T follicular helper cell (primary cell): ENCODE data around the gene SNRPB.
A peak's percentile ranks its signal among the peaks of the same experiment; 100 is the strongest.

Experiments
- DNase-seq: peaks from one replicate; pipeline ENCODE4 v3.0.0-alpha.2; 2020; ENCODE audit warnings: low read depth

SNRPB gene

DNA sequence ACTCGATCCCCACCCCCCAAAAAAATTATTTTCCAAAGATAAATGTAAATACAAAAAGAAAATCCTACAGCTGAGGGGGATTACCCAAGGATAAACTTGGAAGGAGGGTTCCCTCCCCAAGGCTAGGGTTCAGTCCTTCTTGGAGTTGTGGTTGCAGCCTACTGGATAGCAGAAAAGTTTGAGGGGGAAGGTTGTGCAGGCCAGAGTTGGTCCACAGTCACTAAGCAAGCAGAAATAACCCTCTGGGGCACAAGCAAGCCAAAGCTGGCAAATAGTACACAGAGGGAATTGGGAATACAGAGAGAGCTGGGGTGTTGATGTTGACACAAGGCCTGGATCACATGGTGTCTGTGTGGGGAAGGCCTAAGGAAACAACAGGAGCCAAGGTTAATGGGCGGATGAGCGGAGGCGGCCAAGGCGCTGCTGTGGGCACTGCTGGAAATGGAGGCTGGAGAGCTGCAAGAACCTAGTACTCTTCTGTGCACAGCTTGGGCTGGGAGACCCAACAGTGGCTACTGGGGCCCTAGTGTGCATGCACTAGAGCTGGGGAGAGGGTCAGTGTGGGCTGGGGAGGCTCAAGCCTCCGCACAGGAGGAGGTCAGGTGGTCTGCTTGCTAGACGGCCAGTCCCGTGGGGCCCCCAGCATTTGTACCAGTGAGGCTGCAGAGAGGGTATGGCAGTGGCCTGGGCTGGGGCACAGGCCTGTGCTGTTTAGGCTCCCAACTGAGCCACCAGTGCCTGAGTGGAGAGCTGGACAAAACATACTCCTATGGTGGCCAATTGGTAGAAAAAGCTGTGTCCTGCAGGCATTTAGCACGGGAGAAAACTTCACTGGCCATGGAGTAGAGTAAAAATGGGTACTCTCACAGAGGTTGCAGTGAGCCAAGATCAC is 5.5 kb upstream of the SNRPB start:
- no peak for DNase-seq

DNA sequence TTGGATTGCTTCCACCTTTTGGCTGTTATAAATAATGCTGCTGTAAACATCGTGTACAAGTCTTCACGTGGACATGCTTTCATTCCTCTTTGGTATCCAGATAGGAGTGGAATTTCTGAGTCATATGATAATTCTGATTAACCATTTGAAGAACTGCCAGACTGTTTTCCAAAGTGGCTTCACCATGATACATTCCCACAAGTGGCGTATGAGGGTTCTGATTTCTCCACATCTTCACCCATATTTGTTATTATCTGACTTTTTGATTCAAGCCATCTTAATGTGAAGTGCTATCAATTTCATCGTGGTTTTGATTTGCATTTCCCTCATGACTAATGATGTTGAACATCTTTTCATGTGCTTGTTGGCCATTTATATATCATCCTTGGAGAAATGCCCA is 2.9 kb upstream of the SNRPB start:
- no peak for DNase-seq

- DNase-seq = peak; percentile 43
Measured at GRCh38 chr20:2469991-2470422, 582 bp downstream of the SNRPB start.

- no peak for DNase-seq
Measured at GRCh38 chr20:2468581-2469407, 1.8 kb downstream of the SNRPB start.

- DNase-seq = no peak
Measured at GRCh38 chr20:2467412-2467811, 3.2 kb downstream of the SNRPB start.

- DNase-seq = no peak
Measured at GRCh38 chr20:2465100-2465499, 5.5 kb downstream of the SNRPB start.

DNA sequence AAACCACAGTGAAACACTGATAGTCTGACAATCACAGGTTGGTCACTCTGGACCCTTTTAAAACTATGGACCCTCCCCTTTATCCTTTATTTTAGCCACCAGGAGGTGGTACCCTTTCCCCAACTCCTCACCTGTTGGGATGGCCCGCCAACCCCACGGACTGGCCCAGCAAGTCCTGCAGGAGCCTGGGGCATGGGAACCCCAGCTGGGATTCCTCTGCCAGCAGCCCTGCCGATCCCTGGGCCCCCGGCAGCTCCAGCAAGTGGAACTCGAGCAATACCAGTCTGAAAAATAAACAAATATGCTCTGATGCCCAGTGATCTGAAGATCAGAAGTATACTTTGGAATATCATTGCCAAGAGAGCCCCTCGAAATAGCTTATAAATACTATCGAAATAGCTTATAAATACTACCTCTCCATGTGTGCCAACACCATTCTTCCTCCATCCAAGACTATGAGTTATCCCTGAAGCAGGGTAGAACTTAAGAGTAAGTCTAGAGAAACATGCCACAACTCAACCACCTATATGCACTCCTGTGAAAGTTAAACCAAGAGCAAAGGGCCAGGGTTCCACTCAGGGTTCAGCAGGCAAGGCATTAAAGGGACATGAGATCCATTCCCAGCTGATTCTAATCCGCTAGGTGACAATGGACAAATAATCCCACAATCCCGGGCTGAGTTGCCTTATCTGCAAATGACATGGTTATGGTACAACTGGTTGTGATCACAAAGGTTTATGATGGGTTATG is 6.8 kb downstream of the SNRPB start:
- DNase-seq = no peak

GRCh38 chr20:2462484-2462883 is 8.1 kb downstream of the SNRPB start:
- no peak for DNase-seq

GRCh38 chr20:2460752-2461424 is 9.7 kb downstream of the SNRPB start:
- DNase-seq = no peak

DNA sequence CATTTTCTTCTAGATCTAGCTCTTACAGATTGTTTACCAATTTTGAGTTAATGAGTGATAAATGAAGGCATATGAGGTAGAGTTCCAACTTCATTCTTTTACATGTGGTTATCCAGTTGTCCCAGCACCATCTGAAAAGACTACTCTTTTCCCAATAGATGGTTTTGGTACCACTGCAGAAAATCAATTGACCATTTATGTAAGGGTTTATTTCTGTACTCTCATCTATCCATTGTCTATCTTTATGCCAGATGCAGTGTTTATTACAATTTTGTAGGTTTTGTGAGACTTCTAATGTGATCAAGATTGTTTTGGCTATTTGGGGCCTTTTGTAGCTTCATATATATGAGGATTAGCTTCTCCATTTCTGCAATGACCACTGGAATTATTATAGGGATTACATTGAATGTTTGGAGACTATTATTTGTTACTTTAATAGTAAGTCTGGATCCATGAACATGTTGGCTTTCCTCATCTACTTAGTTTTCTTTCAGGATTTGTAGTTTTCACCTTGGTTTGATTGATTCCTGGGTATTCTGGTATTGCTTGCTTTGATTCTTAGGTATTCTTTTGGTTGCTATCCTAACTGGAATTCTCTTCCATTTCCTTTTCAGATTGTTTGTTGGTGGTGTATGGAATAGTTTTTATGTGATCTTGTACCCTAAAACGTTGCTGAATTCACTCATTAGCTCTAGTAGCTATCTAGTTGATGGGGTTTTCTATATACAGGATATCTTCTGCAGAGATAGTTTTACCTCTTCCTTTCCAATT is 10.4 kb downstream of the SNRPB start:
- DNase-seq = no peak

GRCh38 chr20:2458919-2459499 is 11.6 kb downstream of the SNRPB start:
- no peak for DNase-seq

- no peak for DNase-seq
Measured at GRCh38 chr20:2455771-2456497, 14.7 kb downstream of the SNRPB start.

DNA sequence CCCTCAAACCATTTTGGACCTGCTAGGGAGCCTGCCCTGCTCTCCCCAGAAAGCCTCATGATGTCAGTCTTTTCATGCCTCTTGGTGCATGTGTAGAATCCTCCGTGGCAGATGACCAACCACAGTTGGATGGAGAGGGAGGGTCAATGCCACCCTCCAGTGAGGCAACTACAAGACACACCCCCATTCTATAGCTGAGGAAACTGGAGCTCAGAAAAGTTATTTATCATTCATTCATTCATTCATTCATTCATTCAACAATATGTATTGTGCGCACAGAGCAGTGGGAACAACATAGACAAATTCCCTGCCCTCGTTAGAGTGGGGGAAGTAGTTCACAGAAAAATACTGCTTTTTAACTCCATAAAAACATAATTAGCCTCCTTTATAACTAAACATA is 16.8 kb downstream of the SNRPB start:
- no peak for DNase-seq

GRCh38 chr20:2451939-2452732 is 18.5 kb downstream of the SNRPB start:
- DNase-seq = peak; percentile 41

- DNase-seq = no peak
Measured at GRCh38 chr20:2451422-2451821, 19.2 kb downstream of the SNRPB start.

GRCh38 chr20:2449386-2449785 is 21.2 kb downstream of the SNRPB start:
- no peak for DNase-seq

- no peak for DNase-seq
Measured at GRCh38 chr20:2446845-2447244, 23.7 kb downstream of the SNRPB start.

GRCh38 chr20:2431185-2431584 is 39.4 kb downstream of the SNRPB start:
- no peak for DNase-seq

DNA sequence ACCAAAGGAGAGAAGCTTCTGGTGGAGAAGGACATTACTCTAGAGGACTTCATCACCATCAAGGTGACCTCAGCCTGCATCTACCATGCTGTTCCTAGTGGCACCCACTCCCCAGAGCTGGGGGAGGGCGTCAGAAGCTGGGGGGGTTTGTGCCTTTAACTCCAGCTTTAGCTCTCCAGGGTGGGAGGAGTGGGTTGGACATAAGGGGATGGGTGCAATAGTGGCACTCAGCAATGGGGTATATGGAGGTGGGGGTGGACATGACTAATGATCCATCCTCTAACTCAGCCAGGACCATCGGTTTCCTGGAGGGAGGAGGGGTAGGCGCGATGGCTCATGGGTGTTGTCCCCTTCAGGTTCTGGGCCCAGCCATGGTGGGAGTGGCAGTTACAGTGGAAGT is 40.1 kb downstream of the SNRPB start:
- no peak for DNase-seq
